Measurements from ENCODE around the gene FBLN7.

Gene FBLN7

DNA sequence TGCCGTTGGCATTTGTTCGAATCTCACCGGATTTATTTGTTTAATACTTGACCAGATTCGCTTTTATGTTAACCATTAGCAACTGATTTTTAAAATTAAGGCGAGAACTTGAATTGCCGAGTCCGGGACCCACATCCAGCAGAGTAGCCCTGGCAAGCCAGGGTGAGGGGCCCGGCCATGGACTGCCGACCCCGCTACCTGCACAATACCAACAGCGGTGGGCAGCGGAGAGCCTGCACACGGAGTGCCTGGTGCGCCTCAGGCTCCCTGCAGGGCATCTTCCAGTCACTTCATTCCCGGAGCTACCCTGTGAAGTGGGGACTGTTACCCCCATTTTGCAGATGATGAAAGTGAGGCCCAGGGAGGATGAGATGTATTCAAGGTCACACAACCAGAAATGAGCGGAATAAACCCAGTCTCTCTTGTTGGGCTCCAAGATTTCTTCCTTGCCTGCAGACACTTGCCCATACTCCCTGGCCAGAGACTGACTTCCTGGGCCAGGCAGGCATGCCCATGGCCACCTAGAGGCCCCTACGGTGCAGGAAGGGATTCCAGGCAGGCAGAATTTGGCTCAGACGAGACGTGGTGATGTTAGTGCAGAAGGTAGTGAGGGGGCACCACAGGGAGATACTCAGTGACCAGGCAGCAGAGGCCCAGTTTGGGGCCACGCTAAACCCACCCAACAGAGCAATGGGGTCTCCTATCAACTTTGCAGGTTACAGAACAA is 2.9 kb downstream of the FBLN7 start:
- FAIRE-seq (no peak), DNase-seq (ENCODE audit: insufficient read length, low spot score) (no peak)
- TF ChIP-seq, protein P1, sequence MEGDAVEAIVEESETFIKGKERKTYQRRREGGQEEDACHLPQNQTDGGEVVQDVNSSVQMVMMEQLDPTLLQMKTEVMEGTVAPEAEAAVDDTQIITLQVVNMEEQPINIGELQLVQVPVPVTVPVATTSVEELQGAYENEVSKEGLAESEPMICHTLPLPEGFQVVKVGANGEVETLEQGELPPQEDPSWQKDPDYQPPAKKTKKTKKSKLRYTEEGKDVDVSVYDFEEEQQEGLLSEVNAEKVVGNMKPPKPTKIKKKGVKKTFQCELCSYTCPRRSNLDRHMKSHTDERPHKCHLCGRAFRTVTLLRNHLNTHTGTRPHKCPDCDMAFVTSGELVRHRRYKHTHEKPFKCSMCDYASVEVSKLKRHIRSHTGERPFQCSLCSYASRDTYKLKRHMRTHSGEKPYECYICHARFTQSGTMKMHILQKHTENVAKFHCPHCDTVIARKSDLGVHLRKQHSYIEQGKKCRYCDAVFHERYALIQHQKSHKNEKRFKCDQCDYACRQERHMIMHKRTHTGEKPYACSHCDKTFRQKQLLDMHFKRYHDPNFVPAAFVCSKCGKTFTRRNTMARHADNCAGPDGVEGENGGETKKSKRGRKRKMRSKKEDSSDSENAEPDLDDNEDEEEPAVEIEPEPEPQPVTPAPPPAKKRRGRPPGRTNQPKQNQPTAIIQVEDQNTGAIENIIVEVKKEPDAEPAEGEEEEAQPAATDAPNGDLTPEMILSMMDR (IDR thresholded peaks at IDR 0.05; ENCODE audit: insufficient read depth, missing control alignments): no peak

DNA sequence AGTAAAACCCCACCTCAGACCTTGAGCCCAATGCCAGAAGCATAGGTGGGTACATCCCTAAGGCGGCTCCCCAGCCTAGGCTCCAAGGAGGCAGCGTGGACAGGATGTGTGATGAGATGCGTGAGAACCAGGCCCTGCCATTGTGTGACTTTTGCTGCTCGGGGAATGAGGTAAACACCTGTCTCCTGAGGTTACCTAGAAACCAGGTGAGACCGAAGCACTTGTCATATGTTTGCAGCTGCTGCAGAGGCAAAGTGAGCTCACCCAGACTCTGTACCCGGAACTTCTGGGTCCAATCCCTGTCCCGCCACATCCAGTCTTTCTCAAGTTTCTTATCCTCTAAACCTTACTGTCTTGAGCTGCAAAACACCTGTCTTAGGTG is 3.4 kb downstream of the FBLN7 start:
- no peak for FAIRE-seq
- no peak for DNase-seq (ENCODE audit: insufficient read length, low spot score)
- TF ChIP-seq, protein P1 (IDR thresholded peaks at IDR 0.05; ENCODE audit: insufficient read depth, missing control alignments): no peak

DNA sequence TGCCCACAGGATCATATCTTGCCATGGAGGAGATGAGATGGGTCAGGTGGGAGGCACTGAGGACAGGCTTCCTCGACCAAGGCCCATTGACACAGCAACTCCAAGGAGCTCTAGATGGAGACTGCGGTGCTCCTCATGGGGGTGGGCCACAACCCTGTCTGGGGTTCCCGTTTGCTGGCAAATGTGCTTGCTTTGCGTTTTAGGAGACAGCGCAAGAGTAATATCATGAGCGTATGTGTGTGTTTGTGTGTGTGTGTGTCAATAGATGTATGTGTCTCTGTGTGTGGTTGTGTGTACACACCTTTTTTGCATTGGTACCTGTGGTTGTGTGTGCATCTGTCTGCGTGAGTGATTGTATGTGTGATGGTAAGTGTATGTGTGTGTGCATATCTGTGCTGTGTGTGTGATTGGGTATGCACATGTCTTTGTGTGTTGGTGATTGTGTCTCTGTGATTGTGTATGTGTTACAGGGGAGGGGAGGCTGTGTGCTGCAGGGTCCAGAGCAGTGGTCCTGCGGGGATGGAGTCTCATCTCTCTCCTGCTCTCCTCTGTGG is 4.4 kb downstream of the FBLN7 start:
- no peak for FAIRE-seq
- no peak for DNase-seq (ENCODE audit: insufficient read length, low spot score)
- TF ChIP-seq, protein P1 (IDR thresholded peaks at IDR 0.05; ENCODE audit: insufficient read depth, missing control alignments): no peak

DNA sequence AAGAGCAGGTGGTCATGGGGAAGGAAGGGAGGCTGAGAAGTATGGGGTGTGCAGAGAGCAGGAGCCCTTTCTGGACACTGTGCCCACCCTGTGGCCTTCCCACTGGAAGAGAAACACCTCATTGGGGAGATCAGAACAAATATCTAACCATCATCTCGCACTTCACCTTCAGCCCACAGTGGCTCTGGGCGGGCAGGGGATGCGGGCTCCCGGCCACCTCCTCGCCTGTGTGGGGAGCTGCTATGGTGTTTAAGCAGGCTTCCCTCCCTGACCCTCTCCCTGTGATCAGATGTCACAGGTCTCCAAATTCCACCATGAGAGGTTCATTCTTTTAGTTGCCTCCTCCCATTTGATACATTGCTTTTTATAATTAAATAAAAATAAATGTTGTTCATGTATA is 5.0 kb downstream of the FBLN7 start:
- TF ChIP-seq, protein P1 (IDR thresholded peaks at IDR 0.05; ENCODE audit: insufficient read depth, missing control alignments): no peak

DNA sequence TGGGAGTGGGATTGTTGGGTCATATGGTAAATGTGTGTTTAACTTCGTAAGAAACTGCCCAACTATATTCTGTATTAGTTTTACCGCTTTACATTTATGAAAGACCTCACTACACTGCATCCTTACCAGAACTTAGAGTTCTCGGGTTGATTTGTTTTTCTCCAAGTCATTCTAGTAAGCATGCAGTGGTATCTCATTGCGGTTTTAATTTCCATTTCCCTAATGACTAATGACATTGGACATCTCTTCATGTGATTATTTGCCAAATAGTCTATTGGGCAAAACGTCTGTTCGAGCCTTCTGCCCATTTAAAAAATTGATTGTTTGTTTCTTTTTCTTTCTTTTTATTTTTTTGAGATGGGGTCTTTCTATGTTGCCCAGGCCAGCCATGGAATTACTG is 6.8 kb downstream of the FBLN7 start:
- TF ChIP-seq, protein P1 (IDR thresholded peaks at IDR 0.05; ENCODE audit: insufficient read depth, missing control alignments): no peak
- FAIRE-seq: no peak
- DNase-seq (ENCODE audit: insufficient read length, low spot score): no peak

More for the DNA sequence above, 5.0 kb downstream of the FBLN7 start:
- DNase-seq (ENCODE audit: insufficient read length, low spot score) (no peak), FAIRE-seq (no peak)

DNA sequence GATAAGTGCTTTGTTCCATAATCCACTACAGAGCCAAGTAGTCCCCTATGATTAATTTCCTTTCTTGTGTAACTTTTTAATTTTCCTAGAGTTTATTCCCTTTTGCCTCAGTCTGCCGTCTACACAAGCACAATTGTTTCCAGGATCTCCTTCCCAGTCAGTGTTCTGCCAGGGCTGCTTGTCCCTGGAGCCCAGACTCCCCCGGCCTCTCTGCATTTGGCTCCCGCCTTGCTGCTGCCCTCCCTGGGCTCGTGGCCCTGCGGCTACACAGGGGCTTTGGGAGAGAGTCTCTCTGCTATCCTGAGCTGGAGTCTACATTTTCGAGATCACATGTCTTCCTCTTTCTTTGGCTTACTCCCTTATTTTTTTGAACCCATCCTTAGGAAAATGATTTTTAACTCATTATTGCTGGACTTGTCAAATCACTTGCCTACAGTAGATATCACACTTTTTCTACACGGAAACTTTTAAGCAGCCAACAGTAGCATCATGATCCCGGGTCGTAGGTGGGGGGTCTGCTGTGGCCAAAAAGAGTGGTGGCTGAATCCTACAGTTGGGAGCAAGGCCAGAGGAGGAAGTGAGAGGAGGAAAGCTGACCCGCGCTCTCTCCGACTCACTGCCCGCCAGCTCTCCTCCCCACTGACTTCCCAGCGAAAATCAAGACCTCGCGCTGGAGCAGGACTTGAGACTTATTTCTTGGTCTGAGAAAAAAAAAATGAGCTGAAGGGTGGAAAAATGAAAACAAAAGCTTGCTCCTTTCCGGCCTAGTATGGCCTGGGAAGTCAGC is 9.4 kb downstream of the FBLN7 start:
- DNase-seq (ENCODE audit: insufficient read length, low spot score) (no peak), FAIRE-seq (no peak)
- TF ChIP-seq, protein P1 (IDR thresholded peaks at IDR 0.05; ENCODE audit: insufficient read depth, missing control alignments): no peak
